Measurements from ENCODE around the gene SMCO1.
A peak's percentile ranks its signal among the peaks of the same experiment; 100 is the strongest.
"Not testable (repeated sequence)": the region's sequence is repeated elsewhere in the genome, so short reads cannot be mapped to it uniquely, and the experiment has no call there.

Gene SMCO1

GRCh38 chr3:196506687-196507086, 8.5 kb downstream of the SMCO1 start:
- Histone ChIP-seq H2AFZ (ENCODE audit: low read depth, low read length, severe bottlenecking) (no peak overlapping the region), H3K9me2 (replicated peaks; ENCODE audit: insufficient read depth, low read length) (no peaks in the 10 kb centered on the region), H3K27me3 (ENCODE audit: low read length) (no peaks in the 10 kb centered on the region), H3K79me2 (ENCODE audit: insufficient read depth, low read length) (peaks cover 17% of the 10 kb centered on the region), H3K27ac (ENCODE audit: low read depth, low read length) (no peak overlapping the region), H3K9ac (ENCODE audit: low read length) (no peak overlapping the region), H3K9me3 (ENCODE audit: insufficient read depth, low read length) (peaks cover 12% of the 10 kb centered on the region; the same call in 1 of the 2 replicates), H3K4me3 (ENCODE audit: insufficient read depth, low read length, poor library complexity, severe bottlenecking) (no peak overlapping the region), H3F3A (ENCODE audit: insufficient read depth) (peaks cover 4% of the 10 kb centered on the region), H4K20me1 (ENCODE audit: low read depth, low read length) (no peaks in the 10 kb centered on the region), H3K4me2 (ENCODE audit: low read depth, low read length, poor library complexity, severe bottlenecking) (no peak overlapping the region), H3K36me3 (ENCODE audit: low read length) (peaks cover 3% of the 10 kb centered on the region; the same call in 1 of the 2 replicates)
- TF ChIP-seq EZH2phosphoT487 (conservative IDR thresholded peaks at IDR 0.05; ENCODE audit: low read length) = no peak
- TF ChIP-seq CTCF (IDR thresholded peaks at IDR 0.05; ENCODE audit: insufficient read depth, low read length, poor library complexity, severe bottlenecking) = no peak

- Histone ChIP-seq H3F3A (ENCODE audit: insufficient read depth) (peaks cover 4% of the 10 kb centered on the region), H3K27me3 (ENCODE audit: low read length) (no peaks in the 10 kb centered on the region), H3K79me2 (ENCODE audit: insufficient read depth, low read length) (peaks cover 38% of the 10 kb centered on the region), H3K36me3 (ENCODE audit: low read length) (peaks cover 3% of the 10 kb centered on the region; the same call in 1 of the 2 replicates), H3K4me3 (ENCODE audit: insufficient read depth, low read length, poor library complexity, severe bottlenecking) (no peak overlapping the region), H3K9ac (ENCODE audit: low read length) (no peak overlapping the region), H4K20me1 (ENCODE audit: low read depth, low read length) (peaks cover 7% of the 10 kb centered on the region; the same call in 1 of the 2 replicates), H3K9me3 (ENCODE audit: insufficient read depth, low read length) (peaks cover 12% of the 10 kb centered on the region; the same call in 1 of the 2 replicates), H2AFZ (ENCODE audit: low read depth, low read length, severe bottlenecking) (peak overlapping the region; percentile 45), H3K27ac (ENCODE audit: low read depth, low read length) (no peak overlapping the region), H3K9me2 (replicated peaks; ENCODE audit: insufficient read depth, low read length) (no peaks in the 10 kb centered on the region), H3K4me2 (ENCODE audit: low read depth, low read length, poor library complexity, severe bottlenecking) (no peak overlapping the region)
- no peak for TF ChIP-seq EZH2phosphoT487 (conservative IDR thresholded peaks at IDR 0.05; ENCODE audit: low read length)
- TF ChIP-seq CTCF (IDR thresholded peaks at IDR 0.05; ENCODE audit: insufficient read depth, low read length, poor library complexity, severe bottlenecking) = no peak
These were observed 10.6 kb downstream of the SMCO1 start for GRCh38 chr3:196504556-196504955.

GRCh38 chr3:196504077-196504398, 11.1 kb downstream of the SMCO1 start:
- H3K27ac ChIP-seq (ENCODE audit: low read depth, low read length); H3K9me2 ChIP-seq (replicated peaks; ENCODE audit: insufficient read depth, low read length); H3F3A ChIP-seq (ENCODE audit: insufficient read depth); H3K36me3 ChIP-seq (ENCODE audit: low read length); H3K27me3 ChIP-seq (ENCODE audit: low read length); H4K20me1 ChIP-seq (ENCODE audit: low read depth, low read length): not testable (repeated sequence)
- peaks cover 12% of the 10 kb centered on the region; the same call in 1 of the 2 replicates for H3K9me3 ChIP-seq (ENCODE audit: insufficient read depth, low read length)
- H3K4me2 ChIP-seq (ENCODE audit: low read depth, low read length, poor library complexity, severe bottlenecking) = peak overlapping the region; percentile 47
- peak overlapping the region; percentile 45 for H2AFZ ChIP-seq (ENCODE audit: low read depth, low read length, severe bottlenecking)
- peaks cover 43% of the 10 kb centered on the region for H3K79me2 ChIP-seq (ENCODE audit: insufficient read depth, low read length)
- H3K4me3 ChIP-seq (ENCODE audit: insufficient read depth, low read length, poor library complexity, severe bottlenecking) = peak overlapping the region; percentile 23
- peak overlapping the region; percentile 44; the same call in 1 of the 2 replicates for H3K9ac ChIP-seq (ENCODE audit: low read length)

GRCh38 chr3:196503196-196504076, 11.7 kb downstream of the SMCO1 start, which contains the start of gene RNF168:
RNF168 (minus strand) TSS chr3:196503768; CDS start chr3:196503173, 595 bp downstream.
- peak within 1 kb of the TSS; percentile 63 for H3K4me3 ChIP-seq (ENCODE audit: insufficient read depth, low read length, poor library complexity, severe bottlenecking)
- no peaks in the 10 kb centered on the region for H3K27me3 ChIP-seq (ENCODE audit: low read length)
- peaks cover 12% of the 10 kb centered on the region; the same call in 1 of the 2 replicates for H3K9me3 ChIP-seq (ENCODE audit: insufficient read depth, low read length)
- peak within 1 kb of the TSS; percentile 45 for H2AFZ ChIP-seq (ENCODE audit: low read depth, low read length, severe bottlenecking)
- peak within 1 kb of the TSS; percentile 91 for H3K27ac ChIP-seq (ENCODE audit: low read depth, low read length)
- peaks cover 4% of the 10 kb centered on the region for H3F3A ChIP-seq (ENCODE audit: insufficient read depth)
- peak within 1 kb of the TSS; percentile 90 for H3K4me2 ChIP-seq (ENCODE audit: low read depth, low read length, poor library complexity, severe bottlenecking)
- H4K20me1 ChIP-seq (ENCODE audit: low read depth, low read length) = peaks cover 7% of the 10 kb centered on the region; the same call in 1 of the 2 replicates
- peaks cover 3% of the 10 kb centered on the region; the same call in 1 of the 2 replicates for H3K36me3 ChIP-seq (ENCODE audit: low read length)
- peak within 1 kb of the TSS; percentile 84 for H3K9ac ChIP-seq (ENCODE audit: low read length)
- H3K79me2 ChIP-seq (ENCODE audit: insufficient read depth, low read length) = peaks cover 49% of the 10 kb centered on the region
- TF ChIP-seq CTCF (IDR thresholded peaks at IDR 0.05; ENCODE audit: insufficient read depth, low read length, poor library complexity, severe bottlenecking) = no peak
- TF ChIP-seq EZH2phosphoT487 (conservative IDR thresholded peaks at IDR 0.05; ENCODE audit: low read length) = no peak
- H3K9me2 ChIP-seq (replicated peaks; ENCODE audit: insufficient read depth, low read length) = no peaks in the 10 kb centered on the region
